ENCODE data around the gene SYT14. TPM values are rescaled to one million over a fixed set of nuclear protein-coding genes. Genes with fewer than 3 reads are reported as not detected.
"Not testable (repeated sequence)": the region's sequence is repeated elsewhere in the genome, so short reads cannot be mapped to it uniquely, and the experiment has no call there.

Gene SYT14
- polyA plus RNA-seq, 4 donors = 0.26 to 0.39 (median 0.30) TPM

- no peak for DNase-seq (ENCODE audit: low read depth in 4 of 4, low spot score in 3 of 4)
Observed at GRCh38 chr1:209931141-209931540, 6.9 kb upstream of the SYT14 start.

- DNase-seq (ENCODE audit: low read depth in 4 of 4, low spot score in 3 of 4) = no peak
Observed at GRCh38 chr1:209936125-209936524, 1.9 kb upstream of the SYT14 start.

- no peak for DNase-seq (ENCODE audit: low read depth in 4 of 4, low spot score in 3 of 4)
Observed at GRCh38 chr1:209945377-209945776, 7.4 kb downstream of the SYT14 start.

- DNase-seq (ENCODE audit: low read depth in 4 of 4, low spot score in 3 of 4) = no peak
Observed at GRCh38 chr1:209948155-209948554, 10.1 kb downstream of the SYT14 start.

- no peak for DNase-seq (ENCODE audit: low read depth in 4 of 4, low spot score in 3 of 4)
Observed at GRCh38 chr1:209956116-209956515, 18.1 kb downstream of the SYT14 start.

GRCh38 chr1:209959623-209960022, 21.6 kb downstream of the SYT14 start:
- DNase-seq (ENCODE audit: low read depth in 4 of 4, low spot score in 3 of 4) = no peak

GRCh38 chr1:209960926-209961325, 22.9 kb downstream of the SYT14 start:
- no peak for DNase-seq (ENCODE audit: low read depth in 4 of 4, low spot score in 3 of 4)

GRCh38 chr1:209962388-209962787, 24.4 kb downstream of the SYT14 start:
- DNase-seq (ENCODE audit: low read depth in 4 of 4, low spot score in 3 of 4) = no peak

GRCh38 chr1:209962856-209963255, 24.8 kb downstream of the SYT14 start:
- DNase-seq (ENCODE audit: low read depth in 4 of 4, low spot score in 3 of 4) = no peak

- DNase-seq (ENCODE audit: low read depth in 4 of 4, low spot score in 3 of 4) = no peak
Observed at GRCh38 chr1:209965996-209966395, 28.0 kb downstream of the SYT14 start.

- DNase-seq (ENCODE audit: low read depth in 4 of 4, low spot score in 3 of 4) = not testable (repeated sequence)
Observed at GRCh38 chr1:209978721-209979120, 40.7 kb downstream of the SYT14 start.

- no peak for DNase-seq (ENCODE audit: low read depth in 4 of 4, low spot score in 3 of 4)
Observed at GRCh38 chr1:209983953-209984352, 45.9 kb downstream of the SYT14 start.

- DNase-seq (ENCODE audit: low read depth in 4 of 4, low spot score in 3 of 4) = no peak
Observed at GRCh38 chr1:209985002-209985401, 47.0 kb downstream of the SYT14 start.

GRCh38 chr1:209988706-209989105, 50.7 kb downstream of the SYT14 start:
- DNase-seq (ENCODE audit: low read depth in 4 of 4, low spot score in 3 of 4) = no peak

GRCh38 chr1:209989525-209989924, 51.5 kb downstream of the SYT14 start:
- no peak for DNase-seq (ENCODE audit: low read depth in 4 of 4, low spot score in 3 of 4)

- DNase-seq (ENCODE audit: low read depth in 4 of 4, low spot score in 3 of 4) = no peak
Observed at GRCh38 chr1:209993061-209993830, 55.2 kb downstream of the SYT14 start.

- no peak for DNase-seq (ENCODE audit: low read depth in 4 of 4, low spot score in 3 of 4)
Observed at GRCh38 chr1:209996348-209996747, 58.3 kb downstream of the SYT14 start.

GRCh38 chr1:209999005-209999404, 61.0 kb downstream of the SYT14 start:
- DNase-seq (ENCODE audit: low read depth in 4 of 4, low spot score in 3 of 4) = no peak

- DNase-seq (ENCODE audit: low read depth in 4 of 4, low spot score in 3 of 4) = no peak
Observed at GRCh38 chr1:210001751-210002150, 63.7 kb downstream of the SYT14 start.

- no peak for DNase-seq (ENCODE audit: low read depth in 4 of 4, low spot score in 3 of 4)
Observed at GRCh38 chr1:210003501-210003900, 65.5 kb downstream of the SYT14 start.

GRCh38 chr1:210010161-210010560, 72.1 kb downstream of the SYT14 start:
- no peak for DNase-seq (ENCODE audit: low read depth in 4 of 4, low spot score in 3 of 4)

- no peak for DNase-seq (ENCODE audit: low read depth in 4 of 4, low spot score in 3 of 4)
Observed at GRCh38 chr1:210021145-210021860, 83.3 kb downstream of the SYT14 start.

Data from left renal pelvis (tissue), 4 donors.